ENCODE results near the gene MMP10. TPM values are rescaled to one million over a fixed set of nuclear protein-coding genes. Genes with fewer than 3 reads are reported as not detected.

Gene MMP10
- total RNA-seq, 2 donors from 2014 or later, result not detected

GRCh38 chr11:102799681-102800340, 19.4 kb upstream of the MMP10 start:
- Histone ChIP-seq H3K36me3 (no peaks in the 10 kb centered on the region), H3K27ac (no peak overlapping the region), H3K9me3 (no peaks in the 10 kb centered on the region), H3K27me3 (no peaks in the 10 kb centered on the region), H3K4me1 (no peaks in the 10 kb centered on the region), H3K4me3 (no peak overlapping the region)
- TF ChIP-seq CTCF (IDR thresholded peaks at IDR 0.05), result no peak
- no peak for DNase-seq (ENCODE audit: low spot score)

- Histone ChIP-seq H3K9me3 (no peaks in the 10 kb centered on the region), H3K4me1 (no peaks in the 10 kb centered on the region), H3K4me3 (no peak within 1 kb of the TSS), H3K27me3 (no peaks in the 10 kb centered on the region), H3K27ac (no peak within 1 kb of the TSS), H3K36me3 (no peaks in the 10 kb centered on the region)
- no peak for DNase-seq (ENCODE audit: low spot score)
- no peak for TF ChIP-seq CTCF (IDR thresholded peaks at IDR 0.05)
These were observed 17.8 kb upstream of the MMP10 start, which contains the start of gene MMP1 for GRCh38 chr11:102798012-102798746. TSS of gene MMP1 (minus strand) at chr11:102798160. CDS start at chr11:102798092, 68 bp downstream.

GRCh38 chr11:102794382-102794781, 14.0 kb upstream of the MMP10 start:
- DNase-seq (ENCODE audit: low spot score), result no peak

GRCh38 chr11:102793677-102794290, 13.4 kb upstream of the MMP10 start:
- Histone ChIP-seq H3K27me3 (no peaks in the 10 kb centered on the region), H3K27ac (no peak overlapping the region), H3K4me1 (no peaks in the 10 kb centered on the region), H3K36me3 (no peaks in the 10 kb centered on the region), H3K9me3 (no peaks in the 10 kb centered on the region), H3K4me3 (no peak overlapping the region)
- TF ChIP-seq CTCF (IDR thresholded peaks at IDR 0.05), result no peak
- DNase-seq (ENCODE audit: low spot score), result no peak

More at GRCh38 chr11:102794382-102794781, 14.0 kb upstream of the MMP10 start:
- no peaks in the 10 kb centered on the region for H3K4me1 ChIP-seq
- TF ChIP-seq CTCF (IDR thresholded peaks at IDR 0.05), result peak in 1 of 2 donors; percentile 18
- H3K4me3 ChIP-seq, result no peak overlapping the region
- H3K9me3 ChIP-seq, result no peaks in the 10 kb centered on the region
- no peaks in the 10 kb centered on the region for H3K27me3 ChIP-seq
- H3K27ac ChIP-seq, result no peak overlapping the region
- H3K36me3 ChIP-seq, result no peaks in the 10 kb centered on the region

GRCh38 chr11:102792604-102793003, 12.2 kb upstream of the MMP10 start:
- Histone ChIP-seq H3K27ac (no peak overlapping the region), H3K27me3 (no peaks in the 10 kb centered on the region), H3K4me3 (no peak overlapping the region), H3K4me1 (no peaks in the 10 kb centered on the region), H3K9me3 (no peaks in the 10 kb centered on the region), H3K36me3 (no peaks in the 10 kb centered on the region)
- no peak for TF ChIP-seq CTCF (IDR thresholded peaks at IDR 0.05)
- DNase-seq (ENCODE audit: low spot score), result no peak
